Mammary epithelial cell (primary cell): ENCODE data around the gene SCP2.
"Not testable (repeated sequence)": the region's sequence is repeated elsewhere in the genome, so short reads cannot be mapped to it uniquely, and the experiment has no call there.

Experiments
- EZH2 ChIP-seq: IDR thresholded peaks from 2 replicates; pipeline ENCODE4 v1.6.1; 2012; ENCODE audit warnings: low read length, inconsistent platforms, borderline replicate concordance
- TF ChIP-seq, protein P1 (sequence below), 2 donors: IDR thresholded peaks in 1 of 2; conservative IDR thresholded peaks in 1 of 2; 2 replicates each; pipeline ENCODE4 v1.5.1; 2011 to 2012; ENCODE audit warnings: inconsistent platforms in 2 of 2, low read length in 2 of 2, mild to moderate bottlenecking in 2 of 2, control low read depth in 1 of 2, low read depth in 1 of 2; ENCODE audit not compliant: insufficient read depth in 1 of 2; ENCODE audit errors: extremely low read depth in 1 of 2

DNA sequence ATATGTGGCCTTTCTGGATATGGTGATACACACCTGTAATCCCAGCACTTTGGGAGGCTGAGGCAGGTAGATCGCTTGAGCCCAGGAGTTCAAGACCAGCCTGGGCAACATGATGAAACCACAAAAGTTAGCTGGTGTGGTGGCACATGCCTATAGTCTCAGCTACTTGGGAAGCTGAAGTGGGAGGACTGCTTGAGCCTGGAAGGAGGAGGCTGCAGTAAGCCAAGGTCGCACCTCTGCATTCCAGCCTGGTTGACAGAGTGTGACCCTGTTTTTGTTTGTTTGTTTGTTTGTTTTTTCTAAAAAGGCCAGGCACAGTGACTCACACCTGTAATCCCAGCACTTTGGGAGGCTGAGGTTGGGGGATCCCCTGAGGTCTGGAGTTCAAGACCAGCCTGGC lies 42.2 kb downstream of the SCP2 start:
- not testable (repeated sequence) for TF ChIP-seq EZH2
- TF ChIP-seq, protein P1, sequence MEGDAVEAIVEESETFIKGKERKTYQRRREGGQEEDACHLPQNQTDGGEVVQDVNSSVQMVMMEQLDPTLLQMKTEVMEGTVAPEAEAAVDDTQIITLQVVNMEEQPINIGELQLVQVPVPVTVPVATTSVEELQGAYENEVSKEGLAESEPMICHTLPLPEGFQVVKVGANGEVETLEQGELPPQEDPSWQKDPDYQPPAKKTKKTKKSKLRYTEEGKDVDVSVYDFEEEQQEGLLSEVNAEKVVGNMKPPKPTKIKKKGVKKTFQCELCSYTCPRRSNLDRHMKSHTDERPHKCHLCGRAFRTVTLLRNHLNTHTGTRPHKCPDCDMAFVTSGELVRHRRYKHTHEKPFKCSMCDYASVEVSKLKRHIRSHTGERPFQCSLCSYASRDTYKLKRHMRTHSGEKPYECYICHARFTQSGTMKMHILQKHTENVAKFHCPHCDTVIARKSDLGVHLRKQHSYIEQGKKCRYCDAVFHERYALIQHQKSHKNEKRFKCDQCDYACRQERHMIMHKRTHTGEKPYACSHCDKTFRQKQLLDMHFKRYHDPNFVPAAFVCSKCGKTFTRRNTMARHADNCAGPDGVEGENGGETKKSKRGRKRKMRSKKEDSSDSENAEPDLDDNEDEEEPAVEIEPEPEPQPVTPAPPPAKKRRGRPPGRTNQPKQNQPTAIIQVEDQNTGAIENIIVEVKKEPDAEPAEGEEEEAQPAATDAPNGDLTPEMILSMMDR (conservative IDR thresholded peaks at IDR 0.05 in 1 of 2, IDR thresholded peaks at IDR 0.05 in 1 of 2; ENCODE audit: extremely low read depth in 1 of 2, insufficient read depth in 1 of 2, low read depth in 1 of 2, low read length in 2 of 2): not testable (repeated sequence)
